K562 (cell line): ENCODE results near the gene FLOT2. TPM values are rescaled to one million over a fixed set of nuclear protein-coding genes. Genes with fewer than 3 reads are reported as not detected.
A peak's percentile ranks its signal among the peaks of the same experiment; 100 is the strongest.

Source experiments
- CHD2 ChIP-seq: IDR thresholded peaks from 2 replicates; pipeline ENCODE4 v1.6.1; 2011; ENCODE audit warnings: low read depth, low read length
- NFIX ChIP-seq: fragments of 250-450 bp; sonication (Bioruptor Pico); IDR thresholded peaks from 2 replicates; pipeline ENCODE4 v1.4.0; 2020; ENCODE audit warnings: low read depth, mild to moderate bottlenecking, moderate library complexity
- NR2C1 ChIP-seq, 2 experiments: fragments of 450-650 bp; IDR thresholded peaks; 2 replicates each; pipeline ENCODE4 v1.6.1; 2017; ENCODE audit warnings: mild to moderate bottlenecking in 2 of 2, antibody characterized with exemption in 1 of 2, inconsistent platforms in 1 of 2, missing compliant biosample characterization in 1 of 2, missing genetic modification characterization in 1 of 2
- RAD21 ChIP-seq, 2 experiments: fragments of 250-450 bp in 1 of 2; fragments of 450-650 bp in 1 of 2; sonication (Bioruptor Pico) in 1 of 2; formaldehyde crosslinking in 1 of 2; IDR thresholded peaks in 1 of 2; conservative IDR thresholded peaks in 1 of 2; 2 replicates each; pipeline versions ENCODE4 v1.4.0 to v1.8.0; 2020 to 2022; ENCODE audit warnings: mild to moderate bottlenecking in 2 of 2, moderate library complexity in 1 of 2
- REST ChIP-seq, 2 experiments: fragments of 450-650 bp; formaldehyde crosslinking in 1 of 2; IDR thresholded peaks; 2 replicates each; pipeline versions ENCODE4 v1.4.0 to v1.6.1; 2014 to 2020; ENCODE audit warnings: mild to moderate bottlenecking in 2 of 2, borderline replicate concordance in 1 of 2, low read depth in 1 of 2
- SMAD4 ChIP-seq: fragments of 250-450 bp; sonication (Bioruptor Pico); conservative IDR thresholded peaks from 2 replicates; pipeline ENCODE4 v1.8.0; 2021; ENCODE audit warnings: inconsistent platforms, mild to moderate bottlenecking, moderate library complexity
- SMARCE1 ChIP-seq: fragments of 450-650 bp; IDR thresholded peaks from 2 replicates; pipeline ENCODE4 v1.7.1; 2016; ENCODE audit warnings: mild to moderate bottlenecking
- SP2 ChIP-seq: IDR thresholded peaks from 2 replicates; pipeline ENCODE4 v1.6.1; 2011; ENCODE audit warnings: mild to moderate bottlenecking, low read depth, low read length, moderate library complexity; ENCODE audit not compliant: poor library complexity, severe bottlenecking; ENCODE audit errors: extremely low read depth
- ZBTB34 ChIP-seq: fragments of 250-450 bp; sonication (Bioruptor Pico); IDR thresholded peaks from 2 replicates; pipeline ENCODE4 v1.8.0; 2021; ENCODE audit warnings: mild to moderate bottlenecking, moderate library complexity
- ZKSCAN1 ChIP-seq: fragments of 150-350 bp; IDR thresholded peaks from 2 replicates; pipeline ENCODE4 v1.6.1; 2016; ENCODE audit warnings: low read depth, low read length
- ZNF699 ChIP-seq: fragments of 250-450 bp; sonication (Bioruptor Pico); IDR thresholded peaks from 2 replicates; pipeline ENCODE4 v1.8.0; 2021; ENCODE audit warnings: mild to moderate bottlenecking, moderate library complexity; ENCODE audit not compliant: insufficient replicate concordance
- polyA plus RNA-seq, 8 experiments: library from polyadenylated mRNA; depleted of rRNA in 4 of 8; stranded (reverse) in 5 of 8; unstranded in 3 of 8; fragments of >200 nt; fragmentation: Nextera tagmentation in 2 of 8; fragmentation: Illumina TruSeq in 1 of 8; extraction: Ambion mirVana in 2 of 8; extraction: Trizol in 1 of 8; gene quantifications; 2 replicates each; pipeline versions ENCODE4 v1.2.1 to v1.2.3, GENCODE V29; 2011 to 2014; ENCODE audit warnings: inconsistent platforms in 1 of 8, missing spikeins in 1 of 8
- total RNA-seq, 7 experiments: library from RNA; depleted of rRNA in 6 of 7; stranded (reverse); fragments of >200 nt in 6 of 7; fragmentation: Illumina TruSeq in 2 of 7; extraction: Trizol in 2 of 7; gene quantifications; 2 replicates each; pipeline versions ENCODE4 v1.2.1 to v1.2.3, GENCODE V29; 2011 to 2021; ENCODE audit warnings: low replicate concordance in 1 of 7
- TF ChIP-seq, protein P1 (sequence below), 2 experiments: IDR thresholded peaks; 2 replicates each; pipeline ENCODE4 v1.6.1; 2012; ENCODE audit warnings: improper control_type of control experiment in 2 of 2, low read depth in 2 of 2, low read length in 2 of 2, borderline replicate concordance in 1 of 2

The FLOT2 gene
- total and polyA plus RNA-seq, 9 of the 15 experiments (the other 6 are each of a cell fraction or from before 2014, with no cell fraction given) = 17.5 to 138 (median 41.7) TPM

- TF ChIP-seq, protein P1, sequence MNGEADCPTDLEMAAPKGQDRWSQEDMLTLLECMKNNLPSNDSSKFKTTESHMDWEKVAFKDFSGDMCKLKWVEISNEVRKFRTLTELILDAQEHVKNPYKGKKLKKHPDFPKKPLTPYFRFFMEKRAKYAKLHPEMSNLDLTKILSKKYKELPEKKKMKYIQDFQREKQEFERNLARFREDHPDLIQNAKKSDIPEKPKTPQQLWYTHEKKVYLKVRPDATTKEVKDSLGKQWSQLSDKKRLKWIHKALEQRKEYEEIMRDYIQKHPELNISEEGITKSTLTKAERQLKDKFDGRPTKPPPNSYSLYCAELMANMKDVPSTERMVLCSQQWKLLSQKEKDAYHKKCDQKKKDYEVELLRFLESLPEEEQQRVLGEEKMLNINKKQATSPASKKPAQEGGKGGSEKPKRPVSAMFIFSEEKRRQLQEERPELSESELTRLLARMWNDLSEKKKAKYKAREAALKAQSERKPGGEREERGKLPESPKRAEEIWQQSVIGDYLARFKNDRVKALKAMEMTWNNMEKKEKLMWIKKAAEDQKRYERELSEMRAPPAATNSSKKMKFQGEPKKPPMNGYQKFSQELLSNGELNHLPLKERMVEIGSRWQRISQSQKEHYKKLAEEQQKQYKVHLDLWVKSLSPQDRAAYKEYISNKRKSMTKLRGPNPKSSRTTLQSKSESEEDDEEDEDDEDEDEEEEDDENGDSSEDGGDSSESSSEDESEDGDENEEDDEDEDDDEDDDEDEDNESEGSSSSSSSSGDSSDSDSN (IDR thresholded peaks at IDR 0.05; ENCODE audit: borderline replicate concordance in 1 of 2, low read depth in 2 of 2, low read length in 2 of 2) = no peak
- TF ChIP-seq NR2C1 (IDR thresholded peaks at IDR 0.05) (no peak), NR2C1 (tag; IDR thresholded peaks at IDR 0.05) (no peak), SMARCE1 (no peak), REST (IDR thresholded peaks at IDR 0.05; ENCODE audit: borderline replicate concordance) (peak; percentile 75; the same call in 1 of the 2 replicates), REST (CRISPR knock-in tag; IDR thresholded peaks at IDR 0.05; ENCODE audit: low read depth) (no peak), ZBTB34 (CRISPR knock-in tag) (no peak), RAD21 (CRISPR knock-in tag; conservative IDR thresholded peaks at IDR 0.05 in 1 of 2, IDR thresholded peaks at IDR 0.05 in 1 of 2) (peak; percentile 40 to 77; a peak in 3 of 4 replicates), ZNF699 (CRISPR knock-in tag) (no peak), SMAD4 (CRISPR knock-in tag) (no peak), SP2 (no peak), ZKSCAN1 (no peak), NFIX (CRISPR knock-in tag) (no peak), CHD2 (no peak)
These were observed 48.3 kb downstream of the FLOT2 start (continued) for GRCh38 chr17:28849281-28849680.
